ENCODE results near the gene ALCAM.

The ALCAM gene

DNA sequence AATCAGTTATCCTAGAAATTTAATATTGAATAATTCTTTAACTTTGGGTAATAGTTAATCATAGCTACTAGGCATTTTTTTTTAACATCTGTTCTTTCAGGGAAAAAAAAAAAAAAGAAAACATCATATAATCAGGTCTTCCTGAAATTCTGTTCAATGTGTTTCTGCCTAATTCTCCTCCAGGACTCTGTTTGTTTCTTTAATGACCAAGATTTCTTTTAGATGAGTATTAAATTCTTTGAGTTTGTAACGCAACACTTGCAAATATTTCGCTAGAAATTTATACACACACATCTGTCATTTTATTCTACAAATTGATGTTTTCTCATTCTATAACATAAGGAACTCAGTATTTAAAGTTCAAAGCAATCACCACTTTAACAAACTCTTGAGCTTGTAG lies 56.7 kb downstream of the ALCAM start:
- H3K27ac ChIP-seq: no peak overlapping the region

GRCh38 chr3:105424412-105425152 lies 57.9 kb downstream of the ALCAM start:
- TF ChIP-seq, protein P1, sequence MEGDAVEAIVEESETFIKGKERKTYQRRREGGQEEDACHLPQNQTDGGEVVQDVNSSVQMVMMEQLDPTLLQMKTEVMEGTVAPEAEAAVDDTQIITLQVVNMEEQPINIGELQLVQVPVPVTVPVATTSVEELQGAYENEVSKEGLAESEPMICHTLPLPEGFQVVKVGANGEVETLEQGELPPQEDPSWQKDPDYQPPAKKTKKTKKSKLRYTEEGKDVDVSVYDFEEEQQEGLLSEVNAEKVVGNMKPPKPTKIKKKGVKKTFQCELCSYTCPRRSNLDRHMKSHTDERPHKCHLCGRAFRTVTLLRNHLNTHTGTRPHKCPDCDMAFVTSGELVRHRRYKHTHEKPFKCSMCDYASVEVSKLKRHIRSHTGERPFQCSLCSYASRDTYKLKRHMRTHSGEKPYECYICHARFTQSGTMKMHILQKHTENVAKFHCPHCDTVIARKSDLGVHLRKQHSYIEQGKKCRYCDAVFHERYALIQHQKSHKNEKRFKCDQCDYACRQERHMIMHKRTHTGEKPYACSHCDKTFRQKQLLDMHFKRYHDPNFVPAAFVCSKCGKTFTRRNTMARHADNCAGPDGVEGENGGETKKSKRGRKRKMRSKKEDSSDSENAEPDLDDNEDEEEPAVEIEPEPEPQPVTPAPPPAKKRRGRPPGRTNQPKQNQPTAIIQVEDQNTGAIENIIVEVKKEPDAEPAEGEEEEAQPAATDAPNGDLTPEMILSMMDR (IDR thresholded peaks at IDR 0.05): no peak
- no peak for TF ChIP-seq ZFX (IDR thresholded peaks at IDR 0.05; ENCODE audit: borderline replicate concordance)
- no peak overlapping the region for H3K27ac ChIP-seq

More for the DNA sequence above, 56.7 kb downstream of the ALCAM start:
- no peak for TF ChIP-seq ZFX (IDR thresholded peaks at IDR 0.05; ENCODE audit: borderline replicate concordance)
- TF ChIP-seq, protein P1 (IDR thresholded peaks at IDR 0.05): no peak

DNA sequence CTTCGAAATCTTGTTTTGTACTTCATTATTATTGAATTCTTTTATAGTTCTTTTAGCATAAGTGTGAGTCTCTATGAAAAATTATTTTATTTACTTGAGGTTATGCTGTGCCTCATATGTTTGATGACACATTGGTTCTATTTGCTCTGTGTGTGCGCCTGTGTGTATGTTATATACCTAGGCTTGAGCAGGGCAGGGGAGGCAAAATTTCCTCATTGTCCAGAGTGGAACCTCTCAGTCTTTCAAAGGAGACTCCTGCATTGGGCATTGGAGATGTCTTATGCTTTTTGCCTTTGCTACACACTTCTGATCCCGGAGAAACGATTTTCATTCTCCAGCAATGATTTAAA lies 58.4 kb downstream of the ALCAM start:
- H3K27ac ChIP-seq: no peak overlapping the region
- TF ChIP-seq ZFX (IDR thresholded peaks at IDR 0.05; ENCODE audit: borderline replicate concordance): no peak
- TF ChIP-seq, protein P1 (IDR thresholded peaks at IDR 0.05): no peak

GRCh38 chr3:105427332-105427731 lies 60.6 kb downstream of the ALCAM start:
- TF ChIP-seq, protein P1 (IDR thresholded peaks at IDR 0.05): no peak
- TF ChIP-seq ZFX (IDR thresholded peaks at IDR 0.05; ENCODE audit: borderline replicate concordance): no peak
- H3K27ac ChIP-seq: no peak overlapping the region

DNA sequence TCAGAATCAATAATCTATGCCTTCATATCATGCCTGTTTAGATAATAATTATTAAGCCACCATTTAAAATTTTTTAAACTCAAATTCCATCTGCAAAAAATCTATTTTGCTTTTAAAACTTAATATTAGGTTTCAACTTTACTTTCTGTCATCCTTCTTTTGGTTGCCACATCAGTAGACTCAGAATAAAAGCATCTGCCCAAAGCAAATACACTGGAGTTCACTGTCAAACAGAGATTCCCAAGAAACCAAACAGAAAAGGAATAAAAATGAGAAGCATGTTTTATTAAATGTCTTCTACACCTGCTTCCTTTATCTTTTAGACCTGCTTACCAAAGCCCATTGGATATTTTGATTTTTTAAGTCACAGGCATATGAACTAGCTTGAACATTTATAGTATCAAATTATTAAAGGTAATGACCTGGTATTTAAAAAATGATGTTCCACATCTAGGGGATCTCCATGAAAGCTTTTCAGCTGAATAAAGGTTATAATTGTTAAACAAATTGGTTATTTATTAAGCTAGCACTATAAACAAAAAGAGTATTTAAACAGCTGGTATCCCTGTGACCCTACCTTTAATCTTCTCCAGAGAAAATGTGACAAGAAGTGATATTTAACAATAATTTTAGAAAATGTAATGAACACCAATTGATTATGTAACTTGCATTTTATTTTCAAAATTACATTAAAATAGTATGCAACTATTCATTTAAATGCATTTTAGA lies 62.5 kb downstream of the ALCAM start:
- H3K27ac ChIP-seq: no peak overlapping the region
- TF ChIP-seq, protein P1 (IDR thresholded peaks at IDR 0.05): no peak
- TF ChIP-seq ZFX (IDR thresholded peaks at IDR 0.05; ENCODE audit: borderline replicate concordance): no peak

- H3K27ac ChIP-seq: no peak overlapping the region
- TF ChIP-seq, protein P1 (IDR thresholded peaks at IDR 0.05): no peak
- no peak for TF ChIP-seq ZFX (IDR thresholded peaks at IDR 0.05; ENCODE audit: borderline replicate concordance)
Measured at GRCh38 chr3:105430455-105430854, 63.7 kb downstream of the ALCAM start.

DNA sequence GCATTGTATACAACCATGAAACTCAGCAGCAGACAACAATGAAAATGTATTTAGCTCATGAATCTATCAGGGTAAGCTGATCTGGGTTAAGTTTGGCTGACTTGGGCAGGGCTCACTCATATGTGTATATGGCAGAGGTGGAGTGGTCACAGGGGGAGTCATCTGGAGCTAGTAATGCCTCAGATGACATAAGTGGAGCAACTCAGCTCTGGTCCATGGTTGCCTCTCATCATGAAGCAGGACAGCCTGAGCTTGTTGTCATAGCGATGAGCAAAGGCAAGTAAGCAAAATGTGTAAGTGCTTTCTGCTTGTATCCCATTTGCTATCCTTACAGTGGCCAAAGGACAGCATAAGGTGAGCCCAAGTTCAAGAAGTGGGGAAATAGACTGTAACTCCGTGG lies 64.5 kb downstream of the ALCAM start:
- TF ChIP-seq ZFX (IDR thresholded peaks at IDR 0.05; ENCODE audit: borderline replicate concordance): no peak
- TF ChIP-seq, protein P1 (IDR thresholded peaks at IDR 0.05): no peak
- no peak overlapping the region for H3K27ac ChIP-seq
